ENCODE results near the gene RTRAF.

DNA sequence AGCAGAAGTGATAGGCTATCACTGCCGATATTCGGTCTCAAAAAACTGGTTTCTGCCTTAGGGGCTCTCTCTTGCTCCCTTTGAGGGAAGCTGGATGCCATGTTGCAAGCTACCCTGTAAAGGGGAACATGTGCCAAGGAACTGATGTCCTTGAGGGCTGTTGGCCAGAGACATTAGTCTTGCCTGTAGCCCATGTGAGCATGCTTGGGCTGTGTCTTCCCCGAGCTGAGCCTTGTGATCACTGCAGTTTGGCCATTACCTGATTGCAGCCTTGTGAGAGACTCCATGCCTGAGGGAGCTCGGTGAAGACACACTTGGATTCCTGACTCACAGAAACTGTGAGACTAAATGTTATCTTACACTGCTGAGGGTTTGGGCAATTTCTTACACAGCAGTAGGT lies 18.8 kb downstream of the RTRAF start:
- TF ChIP-seq POLR2A (IDR thresholded peaks at IDR 0.05) = no peak
- TF ChIP-seq, protein P1, sequence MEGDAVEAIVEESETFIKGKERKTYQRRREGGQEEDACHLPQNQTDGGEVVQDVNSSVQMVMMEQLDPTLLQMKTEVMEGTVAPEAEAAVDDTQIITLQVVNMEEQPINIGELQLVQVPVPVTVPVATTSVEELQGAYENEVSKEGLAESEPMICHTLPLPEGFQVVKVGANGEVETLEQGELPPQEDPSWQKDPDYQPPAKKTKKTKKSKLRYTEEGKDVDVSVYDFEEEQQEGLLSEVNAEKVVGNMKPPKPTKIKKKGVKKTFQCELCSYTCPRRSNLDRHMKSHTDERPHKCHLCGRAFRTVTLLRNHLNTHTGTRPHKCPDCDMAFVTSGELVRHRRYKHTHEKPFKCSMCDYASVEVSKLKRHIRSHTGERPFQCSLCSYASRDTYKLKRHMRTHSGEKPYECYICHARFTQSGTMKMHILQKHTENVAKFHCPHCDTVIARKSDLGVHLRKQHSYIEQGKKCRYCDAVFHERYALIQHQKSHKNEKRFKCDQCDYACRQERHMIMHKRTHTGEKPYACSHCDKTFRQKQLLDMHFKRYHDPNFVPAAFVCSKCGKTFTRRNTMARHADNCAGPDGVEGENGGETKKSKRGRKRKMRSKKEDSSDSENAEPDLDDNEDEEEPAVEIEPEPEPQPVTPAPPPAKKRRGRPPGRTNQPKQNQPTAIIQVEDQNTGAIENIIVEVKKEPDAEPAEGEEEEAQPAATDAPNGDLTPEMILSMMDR (IDR thresholded peaks at IDR 0.05) = no peak

Measured in esophagus squamous epithelium (tissue), 4 donors.